ENCODE results near the gene OAT. TPM values are rescaled to one million over a fixed set of nuclear protein-coding genes. Genes with fewer than 3 reads are reported as not detected.

Gene OAT
- total and polyA plus RNA-seq, 2 of the 4 experiments (the other 2 are of a cell fraction) = 110 to 152 TPM

- no peak overlapping the region for H3K4ac ChIP-seq (ENCODE audit: low read depth, low read length)
- POLR2A ChIA-PET (ENCODE audit: unreplicated experiment) = no interaction called here
- H2BK20ac ChIP-seq (ENCODE audit: low read depth, low read length) = no peak overlapping the region
- CTCF ChIA-PET = no interaction called here
- H4K20me1 ChIP-seq (ENCODE audit: insufficient read depth, low read length) = no peaks in the 10 kb centered on the region
- H3K27ac ChIP-seq (ENCODE audit: insufficient read depth, low read length) = no peak overlapping the region
- no peak overlapping the region for H4K5ac ChIP-seq (ENCODE audit: low read depth, low read length)
- H3K9me1 ChIP-seq (ENCODE audit: insufficient read depth, low read length) = no peaks in the 10 kb centered on the region
- in situ Hi-C loops (cut with MboI; ENCODE audit: low sequenced_read_pairs) (no loop called here), dilution Hi-C loops (cut with HindIII; ENCODE audit: low sequenced_read_pairs, unreplicated experiment) (no loop called here), intact Hi-C loops (cut with micrococcal nuclease) (no loop called here)
- no peak overlapping the region for H3K14ac ChIP-seq (replicated peaks; ENCODE audit: low read depth, low read length)
- H2AFZ ChIP-seq (replicated peaks; ENCODE audit: low read length, poor library complexity) = no peak overlapping the region
- H3K9ac ChIP-seq (ENCODE audit: low read depth, low read length) = no peak overlapping the region
- TF ChIP-seq NFE2L2 (IDR thresholded peaks at IDR 0.05; ENCODE audit: low read depth, low read length) = no peak
- TF ChIP-seq RFX5 (IDR thresholded peaks at IDR 0.05; ENCODE audit: low read depth, low read length) = no peak
- no peak for TF ChIP-seq MAFK (IDR thresholded peaks at IDR 0.05; ENCODE audit: low read depth, low read length)
- TF ChIP-seq FOS (IDR thresholded peaks at IDR 0.05; ENCODE audit: low read depth, low read length) = no peak
- no peaks in the 10 kb centered on the region; the same call in 1 of the 2 replicates for H3K27me3 ChIP-seq (ENCODE audit: control insufficient read depth, insufficient read depth, low read length)
- no peak overlapping the region for H3K23ac ChIP-seq (ENCODE audit: low read depth, low read length)
- H3K36me3 ChIP-seq (ENCODE audit: control insufficient read depth, insufficient read depth, low read length) = no peaks in the 10 kb centered on the region
- H2BK15ac ChIP-seq (ENCODE audit: low read depth, low read length) = no peak overlapping the region
- H3K4me1 ChIP-seq (ENCODE audit: control insufficient read depth, insufficient read depth, low read length) = no peaks in the 10 kb centered on the region
- H2AK5ac ChIP-seq (ENCODE audit: low read depth, low read length) = no peak overlapping the region
- ATAC-seq (ENCODE audit: low read depth) = no peak
- H3K4me2 ChIP-seq (ENCODE audit: low read depth, low read length) = no peak overlapping the region
- no peak for DNase-seq
- H3K9me3 ChIP-seq (ENCODE audit: control insufficient read depth, insufficient read depth, low read length) = peaks cover 2% of the 10 kb centered on the region; the same call in 1 of the 2 replicates
- no peak overlapping the region for H4K8ac ChIP-seq (ENCODE audit: low read depth in 2 of 2, low read length in 2 of 2)
- H4K91ac ChIP-seq (ENCODE audit: insufficient read depth, low read depth, low read length) = no peak overlapping the region
- no peak overlapping the region for H2AK9ac ChIP-seq (replicated peaks; ENCODE audit: low read depth, low read length, poor library complexity)
- no peaks in the 10 kb centered on the region for H3K79me1 ChIP-seq (ENCODE audit: low read depth in 1 of 2, low read length in 2 of 2)
- no peak overlapping the region for H3K56ac ChIP-seq (ENCODE audit: extremely low read depth, insufficient read depth, low read length)
- no peak overlapping the region for H2BK120ac ChIP-seq (ENCODE audit: low read depth, low read length)
- no TSS peak for BruUV-seq (replicated peaks)
- H2BK5ac ChIP-seq (ENCODE audit: low read depth, low read length, poor library complexity, severe bottlenecking) = no peak overlapping the region
- no peak overlapping the region for H3K18ac ChIP-seq (ENCODE audit: low read depth, low read length)
- no peak overlapping the region for H3K4me3 ChIP-seq (ENCODE audit: insufficient read depth, low read depth, low read length)
- no CpG with 5 or more reads among the region's 2 CpGs for WGBS, 2 experiments (ENCODE audit: extremely low coverage in 2 of 2, insufficient read length in 1 of 2)
Observed at GRCh38 chr10:124359336-124359832, 59.3 kb downstream of the OAT start.
